Hepatocyte (in vitro differentiated cells): ENCODE data around the gene RNASE2.

ENCODE experiments used
- EZH2 ChIP-seq: fragments of 200-600 bp; sonication (generic); IDR thresholded peaks from 2 replicates; pipeline ENCODE4 v1.6.1; 2016; ENCODE audit warnings: antibody characterized with exemption, mild to moderate bottlenecking, borderline replicate concordance
- EZH2phosphoT487 ChIP-seq: fragments of 200-600 bp; sonication (generic); IDR thresholded peaks from one replicate; pipeline ENCODE4 v1.6.1; 2018; ENCODE audit warnings: antibody characterized with exemption, mild to moderate bottlenecking, low read depth, moderate library complexity; ENCODE audit not compliant: unreplicated experiment, severe bottlenecking
- TF ChIP-seq, protein P1 (sequence below): fragments of 200-600 bp; sonication (generic); IDR thresholded peaks from 2 replicates; pipeline ENCODE4 v1.5.1; 2016; ENCODE audit warnings: antibody characterized with exemption, mild to moderate bottlenecking; ENCODE audit not compliant: poor library complexity

DNA sequence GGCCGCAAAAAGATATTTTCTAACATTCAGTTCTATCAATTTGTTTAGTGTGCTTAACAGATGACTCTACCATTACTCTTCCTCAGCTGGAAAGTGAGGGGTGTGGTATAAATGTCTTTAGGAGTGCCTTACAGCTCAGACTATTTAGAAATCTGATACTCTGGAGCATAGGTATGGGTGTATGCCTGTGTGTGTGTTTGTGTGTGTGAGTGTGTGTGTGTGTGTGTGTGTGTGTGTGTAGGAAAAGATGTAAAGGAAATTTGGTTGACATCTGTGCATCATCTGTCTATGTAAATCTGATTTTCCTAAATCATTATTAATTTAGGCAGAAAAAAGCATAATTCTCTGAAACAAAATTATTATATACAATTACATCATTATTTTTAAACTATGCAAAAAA, 48.1 kb upstream of the RNASE2 start:
- TF ChIP-seq, protein P1, sequence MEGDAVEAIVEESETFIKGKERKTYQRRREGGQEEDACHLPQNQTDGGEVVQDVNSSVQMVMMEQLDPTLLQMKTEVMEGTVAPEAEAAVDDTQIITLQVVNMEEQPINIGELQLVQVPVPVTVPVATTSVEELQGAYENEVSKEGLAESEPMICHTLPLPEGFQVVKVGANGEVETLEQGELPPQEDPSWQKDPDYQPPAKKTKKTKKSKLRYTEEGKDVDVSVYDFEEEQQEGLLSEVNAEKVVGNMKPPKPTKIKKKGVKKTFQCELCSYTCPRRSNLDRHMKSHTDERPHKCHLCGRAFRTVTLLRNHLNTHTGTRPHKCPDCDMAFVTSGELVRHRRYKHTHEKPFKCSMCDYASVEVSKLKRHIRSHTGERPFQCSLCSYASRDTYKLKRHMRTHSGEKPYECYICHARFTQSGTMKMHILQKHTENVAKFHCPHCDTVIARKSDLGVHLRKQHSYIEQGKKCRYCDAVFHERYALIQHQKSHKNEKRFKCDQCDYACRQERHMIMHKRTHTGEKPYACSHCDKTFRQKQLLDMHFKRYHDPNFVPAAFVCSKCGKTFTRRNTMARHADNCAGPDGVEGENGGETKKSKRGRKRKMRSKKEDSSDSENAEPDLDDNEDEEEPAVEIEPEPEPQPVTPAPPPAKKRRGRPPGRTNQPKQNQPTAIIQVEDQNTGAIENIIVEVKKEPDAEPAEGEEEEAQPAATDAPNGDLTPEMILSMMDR = no peak
- TF ChIP-seq EZH2phosphoT487 (no peak), EZH2 (no peak)
